Heart left ventricle (tissue), 16 donors: ENCODE data around the gene MYCN. TPM values are rescaled to one million over a fixed set of nuclear protein-coding genes. Genes with fewer than 3 reads are reported as not detected.

Experiments used
- ATAC-seq, 4 donors: fragments of 200-7000 bp; cut with Tn5 transposase; one replicate each; pipeline ENCODE4 v1.9.1; 2020 to 2022; ENCODE audit warnings: moderate library complexity in 4 of 4, mild to moderate bottlenecking in 3 of 4, moderate number of reproducible peaks in 1 of 4
- DNase-seq, 5 donors: peaks; one replicate each; pipeline ENCODE4 v3.0.0-alpha.2; 2020
- H3K27ac ChIP-seq, 12 donors: fragments of 200-600 bp; sonication (generic) in 4 of 12; one replicate each; pipeline versions ENCODE4 v1.5.0 to v1.8.0; 2016 to 2022; ENCODE audit warnings: mild to moderate bottlenecking in 2 of 12
- H3K27me3 ChIP-seq, 9 donors: fragments of 200-600 bp; sonication (generic) in 2 of 9; one replicate each; pipeline versions ENCODE4 v1.5.1 to v1.8.0; 2016 to 2022; ENCODE audit warnings: mild to moderate bottlenecking in 3 of 9
- H3K36me3 ChIP-seq, 9 donors: fragments of 200-600 bp; sonication (generic) in 2 of 9; one replicate each; pipeline versions ENCODE4 v1.5.0 to v1.8.0; 2018 to 2022; ENCODE audit warnings: mild to moderate bottlenecking in 2 of 9
- H3K4me1 ChIP-seq, 12 donors: fragments of 200-600 bp; sonication (generic) in 4 of 12; one replicate each; pipeline versions ENCODE4 v1.5.0 to v1.8.0; 2016 to 2022; ENCODE audit warnings: mild to moderate bottlenecking in 3 of 12
- H3K4me3 ChIP-seq, 12 donors: fragments of 200-600 bp; sonication (generic) in 4 of 12; one replicate each; pipeline versions ENCODE4 v1.5.0 to v1.8.0; 2017 to 2022; ENCODE audit warnings: mild to moderate bottlenecking in 9 of 12, moderate library complexity in 4 of 12
- H3K9me3 ChIP-seq, 12 donors: fragments of 200-600 bp; sonication (generic) in 4 of 12; one replicate each; pipeline versions ENCODE4 v1.5.0 to v1.8.0; 2016 to 2022; ENCODE audit warnings: mild to moderate bottlenecking in 1 of 12
- CTCF ChIP-seq, 12 donors: fragments of 200-600 bp; sonication (generic) in 4 of 12; IDR thresholded peaks; one replicate each; pipeline versions ENCODE4 v1.5.0 to v1.8.0; 2018 to 2022; ENCODE audit warnings: antibody characterized with exemption in 12 of 12, mild to moderate bottlenecking in 5 of 12
- POLR2A ChIP-seq, 2 donors: fragments of 450-650 bp; IDR thresholded peaks; one replicate each; pipeline ENCODE4 v1.6.1; 2017; ENCODE audit warnings: antibody characterized with exemption in 2 of 2, mild to moderate bottlenecking in 2 of 2, moderate library complexity in 2 of 2
- WGBS, 4 donors: extraction: QIAGEN DNeasy Blood & Tissue Kit in 2 of 4; methylation state at CpG; one replicate each; pipeline versions ENCODE4 v1.1.5 to v1.1.7; 2013 to 2018; 5-methylcytosine and 5-hydroxymethylcytosine counted together
- intact Hi-C, 10 donors: fragments of 100-400 bp; cut with DNase I; formaldehyde crosslinking; loops; one replicate each; pipeline versions ENCODE4 v1.11.1 to v1.14.2; 2022
- polyA plus RNA-seq, 2 donors: library from polyadenylated mRNA; stranded (reverse); fragments of 200-250 nt; gene quantifications; one replicate each; pipeline ENCODE4 v1.2.3, GENCODE V29; 2013
- total RNA-seq, 9 donors: library from RNA; depleted of rRNA in 2 of 9; stranded (reverse); fragments of >200 nt in 2 of 9; fragmentation: NEBNext Ultra II Directional in 3 of 9; extraction: Animal tissue kit (Norgen Biotek cat#: 25700) in 3 of 9; gene quantifications; one replicate each; pipeline versions ENCODE4 v1.1.0 to v1.2.4, GENCODE V29; 2016 to 2023
- donor health status: ischemic (EF 13 %, LVEDD 7.1; RV severe dilation, severe dysfunction).
- donor health status: healthy with polysubstance abuse.
- donor health status: DM: no; HTN: yes; CAD: no.
- donor health status: DM: no; HTN: no; CAD: no.
- donor health status: ischemic (EF 25% LVEDD 6.9; RV normal size, moderate dysfunction).
- donor health status: ischemic (EF 25% LVEDD 5.7; RV mildly dilated, moderate dysfunction).
- donor health status: healthy.
- donor health status: DM: yes; HTN: yes; CAD: no.
- donor health status: ischemic (EF 35%, LVEDD 5.7; RV mildly dilated, moderate dysfunction).
- donor health status: nonischemic (EF 11% LVEDD 7.7; RV severe dilation, severe dysfunction).
- donor health status: DM: yes; HTN: yes; CAD: no.
- donor health status: PGD.
- donor health status: ischemic (EF 29% LVEDD 5.4; RV normal size, mild dysfunction).
- donor health status: nonischemic (EF 23%, LVEDD 6.1; RV moderate dilation, normal function).

Gene MYCN
- total and polyA plus RNA-seq, 11 donors, result 0.22 to 1.6 (median 0.62) TPM; not detected in 2

DNA sequence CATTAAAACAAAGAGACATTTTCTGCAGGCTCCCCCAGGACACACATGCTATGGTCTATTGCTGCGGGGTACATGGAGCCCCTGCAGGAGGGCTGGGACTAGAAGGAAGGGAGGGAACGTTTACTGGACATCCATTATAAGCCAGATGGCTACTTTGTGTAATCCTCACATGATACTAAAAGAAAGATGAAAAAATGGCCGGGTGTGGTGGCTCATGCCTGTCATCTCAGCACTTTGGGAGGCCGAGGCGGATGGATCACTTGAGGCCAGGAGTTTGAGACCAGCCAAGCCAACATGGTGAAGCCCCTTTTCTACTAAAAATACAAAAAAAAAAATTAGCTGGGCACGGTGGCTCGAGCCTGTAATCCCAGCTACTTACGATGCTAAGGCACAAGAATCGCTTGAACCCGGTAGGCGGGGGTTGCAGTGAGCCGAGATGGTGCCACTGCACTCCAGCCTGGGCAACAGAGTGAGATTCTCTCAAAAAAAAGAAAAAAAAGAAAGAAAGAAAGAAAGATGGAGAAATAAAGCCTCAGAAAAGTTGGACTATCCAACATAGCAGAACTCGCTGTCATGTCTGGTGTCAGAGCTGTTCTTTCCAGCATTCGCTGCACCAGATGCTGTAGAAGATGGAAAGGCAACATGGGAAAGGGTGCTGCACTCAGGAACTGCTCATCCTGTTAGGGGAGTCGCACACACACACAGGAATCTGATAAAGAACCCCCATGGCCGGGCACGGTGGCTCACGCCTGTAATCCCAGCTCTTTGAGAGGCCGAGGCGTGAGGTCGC is 7.8 kb upstream of the MYCN start:
- intact Hi-C loops, result loop anchor here in 4 of 10 donors (10.0 kb wide), 3 partner anchors 298 to 822 kb away; no protein-coding TSS in a partner anchor
- no peak for DNase-seq
- no peaks in the 10 kb centered on the region for H3K9me3 ChIP-seq
- TF ChIP-seq POLR2A (IDR thresholded peaks at IDR 0.05), result no peak
- TF ChIP-seq CTCF (IDR thresholded peaks at IDR 0.05), result no peak
- WGBS, 4 donors, result 91 to 93% (median 92%) methylated on average over 21 of the region's 21 CpGs
- ATAC-seq, result no peak
- no peak overlapping the region for H3K27ac ChIP-seq
- H3K27me3 ChIP-seq, result peaks cover 0 to 4% (median 0%) of the 10 kb centered on the region in 9 donors
- no peak overlapping the region for H3K4me3 ChIP-seq
- H3K36me3 ChIP-seq, result no peaks in the 10 kb centered on the region
- H3K4me1 ChIP-seq, result no peaks in the 10 kb centered on the region

- no peak for TF ChIP-seq POLR2A (IDR thresholded peaks at IDR 0.05)
- no peak for TF ChIP-seq CTCF (IDR thresholded peaks at IDR 0.05)
- H3K36me3 ChIP-seq, result no peaks in the 10 kb centered on the region
- intact Hi-C loops, result loop anchor here in 4 of 10 donors (10.0 kb wide), 3 partner anchors 299 to 821 kb away; no protein-coding TSS in a partner anchor
- no peaks in the 10 kb centered on the region for H3K4me1 ChIP-seq
- DNase-seq (no peak), ATAC-seq (no peak)
- H3K27ac ChIP-seq, result no peak overlapping the region
- WGBS, 4 donors, result 88 to 92% (median 90%) methylated on average over 11 of the region's 11 CpGs
- H3K27me3 ChIP-seq, result peaks cover 0 to 8% (median 0%) of the 10 kb centered on the region in 9 donors
- H3K9me3 ChIP-seq, result no peaks in the 10 kb centered on the region
- no peak overlapping the region for H3K4me3 ChIP-seq
These were observed 7.0 kb upstream of the MYCN start for GRCh38 chr2:15933184-15933845.

GRCh38 chr2:15934291-15934945 is 5.9 kb upstream of the MYCN start:
- Histone ChIP-seq H3K27ac (no peak overlapping the region), H3K9me3 (no peaks in the 10 kb centered on the region), H3K36me3 (no peaks in the 10 kb centered on the region), H3K4me3 (no peak overlapping the region), H3K27me3 (peaks cover 0 to 18% (median 3%) of the 10 kb centered on the region in 9 donors), H3K4me1 (peaks cover 0 to 3% (median 2%) of the 10 kb centered on the region in 12 donors)
- 93 to 97% (median 95%) methylated on average over 4 of the region's 4 CpGs for WGBS, 4 donors
- DNase-seq (no peak), ATAC-seq (no peak)
- TF ChIP-seq POLR2A (IDR thresholded peaks at IDR 0.05) (no peak), CTCF (IDR thresholded peaks at IDR 0.05) (no peak)
- intact Hi-C loops, result loop anchor here in 4 of 10 donors (10.0 kb wide), 3 partner anchors 300 to 820 kb away; no protein-coding TSS in a partner anchor
